ENCODE data around the gene GDF2.
A peak's percentile ranks its signal among the peaks of the same experiment; 100 is the strongest.

Gene GDF2

DNA sequence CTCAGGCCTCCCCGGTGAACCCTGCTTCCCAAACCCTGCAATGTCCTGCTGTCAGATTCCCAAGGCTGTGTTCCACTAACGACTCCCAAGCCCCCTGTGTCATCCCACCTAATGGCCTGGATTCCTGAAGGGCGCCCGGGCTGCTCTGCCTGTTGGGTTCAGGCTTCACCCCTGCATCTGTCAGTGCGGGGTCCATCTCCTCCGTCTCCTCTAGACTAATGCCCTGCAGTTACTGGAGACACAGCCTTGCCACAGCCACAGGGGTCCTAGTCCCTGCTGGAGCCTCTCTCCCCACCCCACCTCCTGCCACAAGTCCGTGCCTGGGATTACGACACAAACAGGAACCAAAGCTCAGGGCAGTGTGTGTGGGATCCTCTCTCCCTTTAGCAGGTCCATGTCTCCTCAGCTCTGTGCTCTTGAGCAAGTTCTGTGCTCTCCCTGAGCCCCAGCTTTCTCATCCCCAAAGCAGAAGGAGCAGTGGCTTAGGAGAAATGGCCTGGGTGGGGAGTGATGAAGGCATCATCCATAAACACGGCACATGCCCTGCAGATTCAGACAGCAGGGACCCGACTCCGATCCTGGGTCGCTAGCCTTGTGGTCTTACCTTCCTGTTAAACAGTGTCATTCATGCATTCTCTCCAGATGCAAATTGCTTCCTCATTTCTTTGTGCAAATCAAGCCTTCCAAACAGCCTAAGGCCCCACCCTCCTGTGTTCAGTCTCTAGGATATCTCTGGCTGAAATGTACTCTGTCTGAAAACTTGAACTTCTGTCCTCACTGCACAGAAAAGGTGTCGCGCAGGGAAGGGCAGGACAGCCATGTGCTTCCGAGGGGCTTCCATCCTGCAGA is 17.7 kb downstream of the GDF2 start:
- Histone ChIP-seq H3K23ac (ENCODE audit: low read length) (no peak overlapping the region), H3K4ac (ENCODE audit: low read depth, low read length) (no peak overlapping the region), H3K79me1 (ENCODE audit: low read length) (no peaks in the 10 kb centered on the region), H3K4me2 (ENCODE audit: low read length) (no peak overlapping the region), H3K4me3 (ENCODE audit: low read depth, low read length) (no peak overlapping the region), H4K8ac (ENCODE audit: low read depth, low read length) (no peak overlapping the region), H2AK5ac (ENCODE audit: low read length) (no peak overlapping the region), H3K36me3 (ENCODE audit: control insufficient read depth in 1 of 2, insufficient read depth in 2 of 2, low read length in 2 of 2) (no peaks in the 10 kb centered on the region), H2BK120ac (ENCODE audit: insufficient read depth, low read length, poor library complexity) (no peak overlapping the region), H2BK5ac (ENCODE audit: low read depth, low read length, poor library complexity) (no peak overlapping the region), H4K12ac (ENCODE audit: low read depth, low read length) (no peak overlapping the region), H3K27me3 (ENCODE audit: insufficient read depth, low read length) (no peaks in the 10 kb centered on the region), H3K9me3 (ENCODE audit: insufficient read depth, low read depth, low read length) (no peaks in the 10 kb centered on the region), H3K9ac (ENCODE audit: low read length) (no peak overlapping the region), H2BK12ac (ENCODE audit: low read length) (no peak overlapping the region), H3K79me2 (ENCODE audit: control insufficient read depth, insufficient read depth, low read length, poor library complexity) (no peaks in the 10 kb centered on the region), H3K14ac (ENCODE audit: low read length) (no peak overlapping the region), H2AFZ (ENCODE audit: insufficient read depth, low read length, poor library complexity) (no peak overlapping the region), H3K27ac (ENCODE audit: low read depth, low read length) (no peak overlapping the region), H4K91ac (ENCODE audit: low read depth, low read length) (no peak overlapping the region), H3K4me1 (ENCODE audit: control insufficient read depth in 1 of 2, insufficient read depth in 2 of 2, low read length in 2 of 2) (no peaks in the 10 kb centered on the region), H3K18ac (ENCODE audit: low read length) (no peak overlapping the region)
- DNase-seq, result no peak
- no CpG with 5 or more reads among the region's 15 CpGs for WGBS (ENCODE audit: extremely low coverage, insufficient coverage, insufficient read length)

DNA sequence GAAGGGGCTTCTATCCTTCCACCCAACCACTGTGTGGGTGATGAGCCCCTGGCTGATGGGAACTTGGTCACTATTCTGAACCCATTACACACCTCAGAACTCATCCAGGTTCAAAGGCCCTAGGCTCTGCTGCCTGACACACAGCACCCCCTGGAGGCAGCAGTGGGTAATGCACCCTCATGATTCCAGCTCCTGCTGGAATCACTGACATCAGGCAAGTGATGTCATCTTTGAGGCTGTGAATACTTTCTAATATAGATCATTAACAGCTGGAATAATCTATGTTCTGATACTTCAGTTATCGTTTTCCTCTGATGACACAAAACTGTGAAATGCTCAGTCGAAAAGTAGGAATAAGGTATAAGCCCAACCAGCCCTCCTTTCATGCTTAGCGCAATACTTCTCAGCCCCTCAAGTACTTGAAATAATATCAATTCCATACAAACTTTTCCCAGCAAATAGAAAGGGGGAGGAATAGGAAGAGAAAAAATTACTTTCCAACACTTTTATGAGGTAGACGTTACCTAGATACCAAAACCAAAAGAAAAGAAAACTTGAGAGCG is 18.4 kb downstream of the GDF2 start:
- Histone ChIP-seq H4K8ac (ENCODE audit: low read depth, low read length) (no peak overlapping the region), H3K27me3 (ENCODE audit: insufficient read depth, low read length) (no peaks in the 10 kb centered on the region), H3K18ac (ENCODE audit: low read length) (no peak overlapping the region), H3K4me2 (ENCODE audit: low read length) (no peak overlapping the region), H4K91ac (ENCODE audit: low read depth, low read length) (no peak overlapping the region), H3K36me3 (ENCODE audit: control insufficient read depth in 1 of 2, insufficient read depth in 2 of 2, low read length in 2 of 2) (no peaks in the 10 kb centered on the region), H2BK5ac (ENCODE audit: low read depth, low read length, poor library complexity) (no peak overlapping the region), H2AFZ (ENCODE audit: insufficient read depth, low read length, poor library complexity) (no peak overlapping the region), H3K23ac (ENCODE audit: low read length) (no peak overlapping the region), H2AK5ac (ENCODE audit: low read length) (no peak overlapping the region), H4K12ac (ENCODE audit: low read depth, low read length) (no peak overlapping the region), H2BK12ac (ENCODE audit: low read length) (no peak overlapping the region), H3K4me1 (ENCODE audit: control insufficient read depth in 1 of 2, insufficient read depth in 2 of 2, low read length in 2 of 2) (no peaks in the 10 kb centered on the region), H3K79me2 (ENCODE audit: control insufficient read depth, insufficient read depth, low read length, poor library complexity) (no peaks in the 10 kb centered on the region), H3K14ac (ENCODE audit: low read length) (no peak overlapping the region), H3K9ac (ENCODE audit: low read length) (no peak overlapping the region), H3K9me3 (ENCODE audit: insufficient read depth, low read depth, low read length) (no peaks in the 10 kb centered on the region), H3K27ac (ENCODE audit: low read depth, low read length) (no peak overlapping the region), H3K79me1 (ENCODE audit: low read length) (no peaks in the 10 kb centered on the region), H3K4me3 (ENCODE audit: low read depth, low read length) (no peak overlapping the region), H2BK120ac (ENCODE audit: insufficient read depth, low read length, poor library complexity) (no peak overlapping the region), H3K4ac (ENCODE audit: low read depth, low read length) (no peak overlapping the region)
- peak; percentile 52 to 79 for DNase-seq
- no CpG with 5 or more reads among the region's 5 CpGs for WGBS (ENCODE audit: extremely low coverage, insufficient coverage, insufficient read length)

DNA sequence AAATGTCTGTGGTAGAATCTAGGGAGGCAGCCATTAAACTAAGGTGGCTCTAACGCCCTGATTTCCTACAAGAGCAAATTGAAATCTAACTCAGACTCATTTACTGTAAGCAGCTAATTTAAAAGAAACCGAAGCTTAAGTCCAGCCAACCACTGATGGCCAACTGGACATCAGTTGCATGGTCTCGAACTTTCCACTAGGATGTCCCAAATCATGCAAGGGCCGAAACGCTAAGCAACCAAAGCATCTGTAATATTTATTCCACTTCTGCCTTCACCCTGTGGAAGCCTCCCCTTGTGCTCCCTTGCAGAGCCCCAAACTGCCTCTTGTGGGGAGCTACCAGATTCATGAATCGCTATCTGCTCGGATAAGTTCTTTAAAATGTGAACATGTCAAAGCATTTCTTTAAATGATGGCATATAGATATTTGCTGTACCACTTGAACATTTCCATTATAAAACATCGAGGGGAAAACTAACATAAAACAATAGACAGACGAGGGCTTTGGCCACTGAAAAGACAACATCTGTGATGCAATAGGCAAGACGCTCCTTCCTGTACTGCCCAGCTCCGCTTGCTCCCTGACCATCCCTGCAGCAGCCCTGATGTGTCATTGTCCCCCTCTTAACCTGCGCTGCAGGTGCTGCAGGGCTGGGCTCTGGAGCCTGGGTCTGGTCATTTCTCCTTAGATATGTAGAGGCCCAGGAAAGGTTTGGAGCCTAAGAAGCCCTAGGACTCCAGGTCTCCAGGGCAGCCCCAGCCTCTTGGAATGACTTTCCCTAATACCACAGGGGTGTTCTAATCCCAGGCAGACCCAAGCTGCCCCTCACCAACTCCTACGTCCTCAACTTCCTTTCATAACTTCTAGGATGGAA is 23.0 kb downstream of the GDF2 start:
- Histone ChIP-seq H3K18ac (ENCODE audit: low read length) (no peak overlapping the region), H3K4me2 (ENCODE audit: low read length) (no peak overlapping the region), H2AFZ (ENCODE audit: insufficient read depth, low read length, poor library complexity) (no peak overlapping the region), H4K8ac (ENCODE audit: low read depth, low read length) (no peak overlapping the region), H3K4me1 (ENCODE audit: control insufficient read depth in 1 of 2, insufficient read depth in 2 of 2, low read length in 2 of 2) (no peaks in the 10 kb centered on the region), H3K9ac (ENCODE audit: low read length) (no peak overlapping the region), H2AK5ac (ENCODE audit: low read length) (no peak overlapping the region), H3K79me1 (ENCODE audit: low read length) (no peaks in the 10 kb centered on the region), H3K23ac (ENCODE audit: low read length) (no peak overlapping the region), H3K4ac (ENCODE audit: low read depth, low read length) (no peak overlapping the region), H2BK120ac (ENCODE audit: insufficient read depth, low read length, poor library complexity) (no peak overlapping the region), H2BK12ac (ENCODE audit: low read length) (no peak overlapping the region), H3K9me3 (ENCODE audit: insufficient read depth, low read depth, low read length) (no peaks in the 10 kb centered on the region), H2BK5ac (ENCODE audit: low read depth, low read length, poor library complexity) (no peak overlapping the region), H4K12ac (ENCODE audit: low read depth, low read length) (no peak overlapping the region), H4K91ac (ENCODE audit: low read depth, low read length) (no peak overlapping the region), H3K79me2 (ENCODE audit: control insufficient read depth, insufficient read depth, low read length, poor library complexity) (no peaks in the 10 kb centered on the region), H3K4me3 (ENCODE audit: low read depth, low read length) (no peak overlapping the region), H3K14ac (ENCODE audit: low read length) (no peak overlapping the region), H3K36me3 (ENCODE audit: control insufficient read depth in 1 of 2, insufficient read depth in 2 of 2, low read length in 2 of 2) (no peaks in the 10 kb centered on the region), H3K27me3 (ENCODE audit: insufficient read depth, low read length) (no peaks in the 10 kb centered on the region), H3K27ac (ENCODE audit: low read depth, low read length) (no peak overlapping the region)
- no peak for DNase-seq
- no CpG with 5 or more reads among the region's 13 CpGs for WGBS (ENCODE audit: extremely low coverage, insufficient coverage, insufficient read length)

DNA sequence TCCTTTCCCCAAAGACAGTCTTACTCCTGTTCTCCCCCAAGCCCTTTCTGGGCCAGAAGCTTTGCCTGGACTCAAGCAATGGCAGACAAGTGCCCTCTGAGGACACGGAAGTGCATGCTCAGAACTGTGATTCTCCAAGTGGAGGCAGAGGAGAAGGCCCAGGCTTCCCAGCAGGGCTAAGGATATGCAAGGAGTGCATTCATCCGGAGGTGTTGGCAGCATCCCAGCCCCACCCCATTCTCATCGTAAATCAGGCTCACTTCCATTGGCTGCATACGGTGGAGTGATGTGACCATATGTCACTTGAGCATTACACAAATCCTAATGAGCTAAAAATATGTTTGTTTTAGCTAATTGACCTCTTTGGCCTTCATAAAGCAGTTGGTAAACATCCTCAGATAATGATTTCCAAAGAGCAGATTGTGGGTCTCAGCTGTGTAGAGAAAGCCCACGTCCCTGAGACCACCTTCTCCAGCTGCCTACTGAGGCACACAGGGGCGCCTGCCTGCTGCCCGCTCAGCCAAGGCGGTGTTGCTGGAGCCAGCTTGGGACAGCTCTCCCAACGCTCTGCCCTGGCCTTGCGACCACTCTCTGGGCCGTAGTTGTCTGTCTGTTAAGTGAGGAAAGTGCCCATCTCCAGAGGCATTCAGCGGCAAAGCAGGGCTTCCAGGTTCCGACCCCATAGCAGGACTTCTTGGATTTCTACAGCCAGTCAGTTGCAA is 24.5 kb downstream of the GDF2 start:
- no peaks in the 10 kb centered on the region for H3K79me2 ChIP-seq (ENCODE audit: control insufficient read depth, insufficient read depth, low read length, poor library complexity)
- H2BK12ac ChIP-seq (ENCODE audit: low read length), result no peak overlapping the region
- H4K8ac ChIP-seq (ENCODE audit: low read depth, low read length), result no peak overlapping the region
- H2BK120ac ChIP-seq (ENCODE audit: insufficient read depth, low read length, poor library complexity), result no peak overlapping the region
- no peak overlapping the region for H3K4me2 ChIP-seq (ENCODE audit: low read length)
- no peak overlapping the region for H3K14ac ChIP-seq (ENCODE audit: low read length)
- no peaks in the 10 kb centered on the region for H3K36me3 ChIP-seq (ENCODE audit: control insufficient read depth in 1 of 2, insufficient read depth in 2 of 2, low read length in 2 of 2)
- DNase-seq, result no peak
- H4K91ac ChIP-seq (ENCODE audit: low read depth, low read length), result no peak overlapping the region
- no peak overlapping the region for H3K4me3 ChIP-seq (ENCODE audit: low read depth, low read length)
- H3K23ac ChIP-seq (ENCODE audit: low read length), result no peak overlapping the region
- no peak overlapping the region for H3K9ac ChIP-seq (ENCODE audit: low read length)
- H3K4me1 ChIP-seq (ENCODE audit: control insufficient read depth in 1 of 2, insufficient read depth in 2 of 2, low read length in 2 of 2), result no peaks in the 10 kb centered on the region
- H3K27me3 ChIP-seq (ENCODE audit: insufficient read depth, low read length), result no peaks in the 10 kb centered on the region
- H4K12ac ChIP-seq (ENCODE audit: low read depth, low read length), result no peak overlapping the region
- H3K27ac ChIP-seq (ENCODE audit: low read depth, low read length), result no peak overlapping the region
- H2BK5ac ChIP-seq (ENCODE audit: low read depth, low read length, poor library complexity), result no peak overlapping the region
- no CpG with 5 or more reads among the region's 13 CpGs for WGBS (ENCODE audit: extremely low coverage, insufficient coverage, insufficient read length)
- no peak overlapping the region for H2AFZ ChIP-seq (ENCODE audit: insufficient read depth, low read length, poor library complexity)
- no peak overlapping the region for H3K18ac ChIP-seq (ENCODE audit: low read length)
- H3K4ac ChIP-seq (ENCODE audit: low read depth, low read length), result no peak overlapping the region
- no peaks in the 10 kb centered on the region for H3K9me3 ChIP-seq (ENCODE audit: insufficient read depth, low read depth, low read length)
- no peaks in the 10 kb centered on the region for H3K79me1 ChIP-seq (ENCODE audit: low read length)
- no peak overlapping the region for H2AK5ac ChIP-seq (ENCODE audit: low read length)
